K562 (cell line): ENCODE results near the gene BAZ2A. TPM values are rescaled to one million over a fixed set of nuclear protein-coding genes. Genes with fewer than 3 reads are reported as not detected.

ENCODE experiments used
- ATAC-seq: fragments of 200-7000 bp; cut with Tn5 transposase; 3 replicates; pipeline ENCODE4 v1.9.1; 2020; ENCODE audit warnings: moderate library complexity
- BruUV-seq: library from RNA; stranded (reverse); fragments of 400-500 nt; replicated peaks from 2 replicates; lab custom pipeline; 2021; lab: Mats Ljungman, UMichigan
- CTCF ChIA-PET: fragments of 300-600 bp; formaldehyde crosslinking; extraction: SDS; loops from one replicate; lab custom pipeline; 2021; ENCODE audit warnings: low intra/inter-chr PET ratio; lab: Yijun Ruan, JAX
- POLR2A ChIA-PET: fragments of 300-600, 350-650 bp; sonication (Branson Sonifier 250); formaldehyde crosslinking; extraction: SDS; loops from one replicate; lab custom pipeline; 2021; ENCODE audit warnings: antibody characterized with exemption, inconsistent platforms; lab: Yijun Ruan, JAX
- DNase-seq, 4 experiments: peaks; one replicate each; pipeline versions ENCODE4 v3.0.0 to v3.0.0-alpha.2; 2011 to 2018; ENCODE audit warnings: low spot score in 3 of 4, mixed read lengths in 3 of 4; ENCODE audit errors: extremely low read depth in 1 of 4
- FAIRE-seq: peaks from 2 replicates; lab custom pipeline; 2011; peaks lifted over from hg19 to GRCh38; lab: Jason Lieb, UNC
- H2AFZ ChIP-seq: 2 replicates; pipeline ENCODE4 v1.6.0; 2011; ENCODE audit warnings: low read depth, low read length, control low read depth, inconsistent platforms
- H3K27ac ChIP-seq: fragments of 200-600 bp; 3 replicates; pipeline ENCODE4 v1.8.0; 2011; ENCODE audit warnings: low read depth, mild to moderate bottlenecking, control low read depth, inconsistent platforms, low read length, moderate library complexity, mixed read lengths; ENCODE audit errors: extremely low read depth
- H3K27me3 ChIP-seq, 2 experiments: fragments of 300-600 bp in 1 of 2; 2 replicates in 1 of 2; 3 replicates in 1 of 2; pipeline versions ENCODE4 v1.6.0 to v1.8.0; 2011; ENCODE audit warnings: inconsistent platforms in 2 of 2, low read length in 2 of 2, mild to moderate bottlenecking in 1 of 2, mixed read lengths in 1 of 2, moderate library complexity in 1 of 2; ENCODE audit not compliant: control insufficient read depth in 2 of 2, insufficient read depth in 2 of 2
- H3K36me3 ChIP-seq: fragments of 300-600 bp; 3 replicates; pipeline ENCODE4 v1.8.0; 2011; ENCODE audit warnings: mild to moderate bottlenecking, low read length, inconsistent platforms; ENCODE audit not compliant: control insufficient read depth, insufficient read depth
- H3K4me1 ChIP-seq, 2 experiments: fragments of 200-600 bp in 1 of 2; replicated peaks in 1 of 2; 2 replicates in 1 of 2; 3 replicates in 1 of 2; pipeline versions ENCODE4 v1.5.1 to v1.8.0; 2011; ENCODE audit warnings: inconsistent platforms in 2 of 2, low read length in 2 of 2, mild to moderate bottlenecking in 1 of 2, mixed read lengths in 1 of 2, moderate library complexity in 1 of 2; ENCODE audit not compliant: control insufficient read depth in 2 of 2, insufficient read depth in 2 of 2
- H3K4me2 ChIP-seq: 2 replicates; pipeline ENCODE4 v1.6.1; 2011; ENCODE audit warnings: low read length, control low read depth, inconsistent platforms, mixed read lengths; ENCODE audit not compliant: insufficient read depth
- H3K4me3 ChIP-seq: fragments of 200-600 bp; sonication (generic), shearing (Covaris generic); 2 replicates; pipeline ENCODE4 v1.5.1; 2016; ENCODE audit warnings: control low read depth, inconsistent platforms
- H3K79me2 ChIP-seq: fragments of 200-600 bp; 3 replicates; pipeline ENCODE4 v1.8.0; 2011; ENCODE audit warnings: low read length, inconsistent platforms; ENCODE audit not compliant: control insufficient read depth, insufficient read depth
- H3K9ac ChIP-seq, 2 experiments: 2 replicates each; pipeline versions ENCODE4 v1.6.0 to v1.6.1; 2011; ENCODE audit warnings: low read depth in 2 of 2, low read length in 2 of 2, control low read depth in 1 of 2, inconsistent platforms in 1 of 2, mild to moderate bottlenecking in 1 of 2, mixed read lengths in 1 of 2; ENCODE audit not compliant: insufficient read depth in 1 of 2
- H3K9me1 ChIP-seq: one replicate; pipeline ENCODE4 v1.6.0; 2011; ENCODE audit warnings: inconsistent platforms, mild to moderate bottlenecking, low read length, moderate library complexity; ENCODE audit not compliant: control insufficient read depth, insufficient read depth
- H3K9me3 ChIP-seq: replicated peaks from 2 replicates; pipeline ENCODE4 v1.5.1; 2011; ENCODE audit warnings: low read depth, low read length, inconsistent platforms; ENCODE audit not compliant: control insufficient read depth, insufficient read depth
- H4K20me1 ChIP-seq: replicated peaks from 2 replicates; pipeline ENCODE4 v1.6.1; 2011; ENCODE audit warnings: low read length, inconsistent platforms, mixed read lengths; ENCODE audit not compliant: control insufficient read depth, insufficient read depth
- CBX3 ChIP-seq, 2 experiments: IDR thresholded peaks; 1 replicate in 1 of 2; 2 replicates in 1 of 2; pipeline ENCODE4 v1.6.1; 2012; ENCODE audit warnings: inconsistent platforms in 2 of 2, low read length in 2 of 2, borderline replicate concordance in 1 of 2, control low read depth in 1 of 2
- CGGBP1 ChIP-seq: fragments of 250-450 bp; sonication (Bioruptor Pico); IDR thresholded peaks from 2 replicates; pipeline ENCODE4 v1.9.0; 2021; ENCODE audit warnings: mild to moderate bottlenecking
- ELF2 ChIP-seq: fragments of 250-450 bp; sonication (Bioruptor Pico); IDR thresholded peaks from 2 replicates; pipeline ENCODE4 v1.5.0; 2021; ENCODE audit warnings: mild to moderate bottlenecking
- HDAC3 ChIP-seq: fragments of 450-650 bp; IDR thresholded peaks from 2 replicates; pipeline ENCODE4 v1.6.1; 2018; ENCODE audit warnings: borderline replicate concordance, mild to moderate bottlenecking, moderate library complexity; ENCODE audit not compliant: partially characterized antibody
- MTA2 ChIP-seq: fragments of 450-650 bp; IDR thresholded peaks from 2 replicates; pipeline ENCODE4 v1.6.1; 2016; ENCODE audit warnings: low read depth
- NEUROD1 ChIP-seq: fragments of 150-350 bp; IDR thresholded peaks from 2 replicates; pipeline ENCODE4 v1.6.1; 2014; ENCODE audit warnings: borderline replicate concordance, low read length, low read depth; ENCODE audit not compliant: partially characterized antibody
- NFXL1 ChIP-seq: fragments of 450-650 bp; formaldehyde crosslinking; IDR thresholded peaks from 2 replicates; pipeline ENCODE4 v1.4.0; 2021; ENCODE audit warnings: mild to moderate bottlenecking
- NR2C1 ChIP-seq, 2 experiments: fragments of 450-650 bp; IDR thresholded peaks; 2 replicates each; pipeline ENCODE4 v1.6.1; 2017; ENCODE audit warnings: mild to moderate bottlenecking in 2 of 2, antibody characterized with exemption in 1 of 2, inconsistent platforms in 1 of 2, missing compliant biosample characterization in 1 of 2, missing genetic modification characterization in 1 of 2
- NR3C1 ChIP-seq: sonication (generic); formaldehyde crosslinking; IDR thresholded peaks from 2 replicates; pipeline ENCODE4 v1.8.1; 2022; ENCODE audit warnings: missing genetic modification reagents
- POLR2A ChIP-seq: fragments of 450-650 bp; conservative IDR thresholded peaks from 2 replicates; pipeline ENCODE4 v1.6.1; 2016
- RBM25 ChIP-seq: fragments of 200-400 bp; formaldehyde crosslinking; IDR thresholded peaks from 2 replicates; pipeline ENCODE4 v1.6.1; 2018; ENCODE audit warnings: low read length, low read depth, moderate library complexity; ENCODE audit not compliant: severe bottlenecking
- RFX1 ChIP-seq: fragments of 450-650 bp; IDR thresholded peaks from 2 replicates; pipeline ENCODE4 v1.6.1; 2016; ENCODE audit warnings: mild to moderate bottlenecking, moderate library complexity
- SUPT5H ChIP-seq: fragments of 450-650 bp; IDR thresholded peaks from 2 replicates; pipeline ENCODE4 v1.6.1; 2016
- TGIF2 ChIP-seq: sonication (generic); formaldehyde crosslinking; IDR thresholded peaks from 2 replicates; pipeline ENCODE4 v1.8.1; 2022; ENCODE audit warnings: mild to moderate bottlenecking, missing genetic modification reagents, moderate library complexity
- YY1 ChIP-seq, 3 experiments: IDR thresholded peaks; 2 replicates each; pipeline ENCODE4 v1.6.1; 2011; ENCODE audit warnings: low read length in 2 of 3, mild to moderate bottlenecking in 2 of 3, moderate library complexity in 2 of 3, borderline replicate concordance in 1 of 3, control low read depth in 1 of 3, low read depth in 1 of 3; ENCODE audit not compliant: insufficient read depth in 3 of 3, insufficient replicate concordance in 2 of 3, control insufficient read depth in 1 of 3, insufficient read length in 1 of 3; ENCODE audit errors: extremely low read depth in 1 of 3
- ZNF121 ChIP-seq: sonication (generic); formaldehyde crosslinking; conservative IDR thresholded peaks from 2 replicates; pipeline ENCODE4 v1.8.0; 2022; ENCODE audit warnings: missing genetic modification reagents
- ZNF146 ChIP-seq: IDR thresholded peaks from one replicate; pipeline ENCODE4 v1.6.1; 2018; ENCODE audit warnings: missing compliant biosample characterization; ENCODE audit not compliant: unreplicated experiment
- ZNF175 ChIP-seq: fragments of 200-800 bp; sonication (Bioruptor generic); IDR thresholded peaks from 2 replicates; pipeline ENCODE4 v1.6.1; 2016; ENCODE audit warnings: low read depth, mild to moderate bottlenecking, missing genetic modification characterization, missing compliant biosample characterization
- ZNF280A ChIP-seq: fragments of 450-650 bp; IDR thresholded peaks from 2 replicates; pipeline ENCODE4 v1.6.1; 2018; ENCODE audit warnings: mild to moderate bottlenecking, low read depth; ENCODE audit not compliant: partially characterized antibody
- ZNF551 ChIP-seq: fragments of 250-450 bp; sonication (Bioruptor Pico); IDR thresholded peaks from 2 replicates; pipeline ENCODE4 v1.5.0; 2021; ENCODE audit warnings: mild to moderate bottlenecking, moderate library complexity
- ZNF830 ChIP-seq: fragments of 250-450 bp; sonication (Bioruptor Pico); IDR thresholded peaks from 2 replicates; pipeline ENCODE4 v1.5.0; 2021; ENCODE audit warnings: mild to moderate bottlenecking
- whole genome bisulfite sequencing: fragments of 100-300 bp; shearing (Covaris generic); methylation state at CpG from one replicate; pipeline ENCODE4 v1.1.6; 2016; ENCODE audit warnings: low coverage, mixed read lengths; ENCODE audit not compliant: insufficient coverage; ENCODE audit errors: missing lambda C conversion rate; 5-methylcytosine and 5-hydroxymethylcytosine counted together
- in situ Hi-C: fragments of 300-500 bp; cut with MboI; formaldehyde crosslinking; loops from 4 replicates; pipeline ENCODE4 v1.15.0; 2018; ENCODE audit warnings: inconsistent platforms, mixed read lengths
- intact Hi-C: fragments of 100-400 bp; cut with micrococcal nuclease; formaldehyde crosslinking; loops from 2 replicates; pipeline ENCODE4 v1.14.2; 2022
- polyA plus RNA-seq, 8 experiments: library from polyadenylated mRNA; depleted of rRNA in 4 of 8; stranded (reverse) in 5 of 8; unstranded in 3 of 8; fragments of >200 nt; fragmentation: Nextera tagmentation in 2 of 8; fragmentation: Illumina TruSeq in 1 of 8; extraction: Ambion mirVana in 2 of 8; extraction: Trizol in 1 of 8; gene quantifications; 2 replicates each; pipeline versions ENCODE4 v1.2.1 to v1.2.3, GENCODE V29; 2011 to 2014; ENCODE audit warnings: inconsistent platforms in 1 of 8, missing spikeins in 1 of 8
- total RNA-seq, 7 experiments: library from RNA; depleted of rRNA in 6 of 7; stranded (reverse); fragments of >200 nt in 6 of 7; fragmentation: Illumina TruSeq in 2 of 7; extraction: Trizol in 2 of 7; gene quantifications; 2 replicates each; pipeline versions ENCODE4 v1.2.1 to v1.2.3, GENCODE V29; 2011 to 2021; ENCODE audit warnings: low replicate concordance in 1 of 7

The BAZ2A gene
- total and polyA plus RNA-seq, 9 of the 15 experiments (the other 6 are each of a cell fraction or from before 2014, with no cell fraction given) = 4.5 to 86.4 (median 26.2) TPM

DNA sequence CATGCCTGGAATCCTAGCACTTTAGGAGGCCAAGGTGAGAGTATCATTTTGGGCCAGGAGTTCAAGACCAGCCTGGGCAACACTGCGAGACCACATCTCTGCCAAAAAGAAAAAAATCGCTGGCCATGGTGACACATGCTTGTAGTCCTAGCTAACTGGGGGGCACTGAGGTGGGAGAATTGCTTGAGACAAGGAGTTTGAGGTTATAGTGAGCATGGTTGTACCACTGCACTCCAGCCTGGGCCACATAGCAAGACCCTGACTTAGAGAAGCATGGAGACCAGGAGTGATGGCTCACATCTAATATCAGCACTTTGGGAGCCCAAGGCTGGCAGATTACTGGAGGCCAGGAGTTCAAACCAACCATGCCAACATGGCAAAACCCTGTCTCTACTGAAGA lies 48.7 kb upstream of the BAZ2A start:
- ChIA-PET CTCF (no interaction called here), POLR2A (interaction anchor here (0.5 to 3.6 kb wide), 7 partner anchors 9 to 448 kb away, joined by 3 to 25 read pairs (median 7); partner anchors contain the start of genes ATP5F1B, NACA and PTGES3)
- Histone ChIP-seq H3K27ac (no peak overlapping the region), H3K9ac (peak overlapping the region in 1 of 2 experiments; percentile 83; a peak in 1 of 4 replicates), H3K79me2 (peaks cover 99% of the 10 kb centered on the region), H3K9me3 (no peaks in the 10 kb centered on the region), H3K36me3 (peaks cover 82% of the 10 kb centered on the region), H3K4me2 (no peak overlapping the region; the same call in 1 of the 2 replicates), H3K4me3 (no peak overlapping the region), H3K4me1 (peaks cover 23 to 71% of the 10 kb centered on the region in 2 experiments; a peak in 4 of 5 replicates), H3K27me3 (no peaks in the 10 kb centered on the region), H4K20me1 (peaks cover 48% of the 10 kb centered on the region), H3K9me1 (no peaks in the 10 kb centered on the region), H2AFZ (no peak overlapping the region)
- FAIRE-seq (no peak), DNase-seq (no peak), ATAC-seq (no peak)
- intact Hi-C loops (no loop called here), in situ Hi-C loops (no loop called here)
- whole genome bisulfite sequencing = 79% methylated on average over 2 of the region's 2 CpGs
- TF ChIP-seq TGIF2 (CRISPR knock-in tag) (no peak), NR3C1 (CRISPR knock-in tag) (no peak), MTA2 (no peak), CBX3 (IDR thresholded peaks at IDR 0.05; ENCODE audit: borderline replicate concordance in 1 of 2, low read length in 2 of 2) (no peak), POLR2A (0 out of 2 replicates have a peak, but pooled peaks have one; percentile 32), ZNF830 (CRISPR knock-in tag) (no peak), HDAC3 (no peak), ZNF280A (no peak), ZNF121 (CRISPR knock-in tag) (peak; percentile 67), ELF2 (CRISPR knock-in tag) (no peak), ZNF146 (no peak), RFX1 (no peak), SUPT5H (peak; percentile 37), NEUROD1 (no peak), ZNF175 (CRISPR knock-in tag) (no peak), CGGBP1 (CRISPR knock-in tag) (no peak), NFXL1 (CRISPR knock-in tag) (no peak), ZNF551 (CRISPR knock-in tag) (no peak), NR2C1 (IDR thresholded peaks at IDR 0.05) (no peak), NR2C1 (tag; IDR thresholded peaks at IDR 0.05) (no peak), RBM25 (peak; percentile 6), YY1 (IDR thresholded peaks at IDR 0.05; ENCODE audit: borderline replicate concordance in 1 of 3, control insufficient read depth in 1 of 3, extremely low read depth in 1 of 3, insufficient read depth in 3 of 3, insufficient read length in 1 of 3, insufficient replicate concordance in 2 of 3, low read depth in 1 of 3, low read length in 2 of 3) (no peak)
- BruUV-seq = no TSS peak
